Measurements from ENCODE around the gene RPS6KA5.

Gene RPS6KA5

GRCh38 chr14:90886297-90886815 is 174.1 kb downstream of the RPS6KA5 start:
- no peak overlapping the region for H3K4me3 ChIP-seq (ENCODE audit: low read depth in 1 of 2, low read length in 2 of 2)
- H3K4me1 ChIP-seq (ENCODE audit: insufficient read depth, low read length) = no peaks in the 10 kb centered on the region
- no peak overlapping the region for H3K27ac ChIP-seq (ENCODE audit: low read depth, low read length)
- H3K36me3 ChIP-seq (ENCODE audit: insufficient read depth, low read length) = peaks cover 17% of the 10 kb centered on the region
- H3K9ac ChIP-seq (ENCODE audit: low read length) = no peak overlapping the region
- H3K27me3 ChIP-seq (ENCODE audit: control insufficient read depth in 1 of 2, insufficient read depth in 2 of 2, low read length in 2 of 2) = no peaks in the 10 kb centered on the region
- H3K9me3 ChIP-seq (ENCODE audit: low read length) = no peaks in the 10 kb centered on the region

GRCh38 chr14:90883782-90884181 is 176.7 kb downstream of the RPS6KA5 start:
- no peaks in the 10 kb centered on the region for H3K4me1 ChIP-seq (ENCODE audit: insufficient read depth, low read length)
- no peaks in the 10 kb centered on the region for H3K9me3 ChIP-seq (ENCODE audit: low read length)
- H3K27ac ChIP-seq (ENCODE audit: low read depth, low read length) = no peak overlapping the region
- H3K4me3 ChIP-seq (ENCODE audit: low read depth in 1 of 2, low read length in 2 of 2) = peak overlapping the region in 1 of 2 donors; percentile 4
- H3K9ac ChIP-seq (ENCODE audit: low read length) = no peak overlapping the region
- H3K27me3 ChIP-seq (ENCODE audit: control insufficient read depth in 1 of 2, insufficient read depth in 2 of 2, low read length in 2 of 2) = no peaks in the 10 kb centered on the region
- H3K36me3 ChIP-seq (ENCODE audit: insufficient read depth, low read length) = peaks cover 21% of the 10 kb centered on the region

- Histone ChIP-seq H3K4me3 (ENCODE audit: low read depth in 1 of 2, low read length in 2 of 2) (no peak overlapping the region), H3K9me3 (ENCODE audit: low read length) (no peaks in the 10 kb centered on the region), H3K9ac (ENCODE audit: low read length) (no peak overlapping the region), H3K27me3 (ENCODE audit: control insufficient read depth in 1 of 2, insufficient read depth in 2 of 2, low read length in 2 of 2) (no peaks in the 10 kb centered on the region), H3K36me3 (ENCODE audit: insufficient read depth, low read length) (peaks cover 21% of the 10 kb centered on the region), H3K4me1 (ENCODE audit: insufficient read depth, low read length) (no peaks in the 10 kb centered on the region), H3K27ac (ENCODE audit: low read depth, low read length) (no peak overlapping the region)
Observed at GRCh38 chr14:90883197-90883596, 177.2 kb downstream of the RPS6KA5 start.

- Histone ChIP-seq H3K36me3 (ENCODE audit: insufficient read depth, low read length) (peaks cover 23% of the 10 kb centered on the region), H3K9ac (ENCODE audit: low read length) (no peak overlapping the region), H3K27ac (ENCODE audit: low read depth, low read length) (no peak overlapping the region), H3K4me3 (ENCODE audit: low read depth in 1 of 2, low read length in 2 of 2) (no peak overlapping the region), H3K4me1 (ENCODE audit: insufficient read depth, low read length) (no peaks in the 10 kb centered on the region), H3K27me3 (ENCODE audit: control insufficient read depth in 1 of 2, insufficient read depth in 2 of 2, low read length in 2 of 2) (no peaks in the 10 kb centered on the region), H3K9me3 (ENCODE audit: low read length) (no peaks in the 10 kb centered on the region)
Observed at GRCh38 chr14:90880282-90880681, 180.2 kb downstream of the RPS6KA5 start.

- no peaks in the 10 kb centered on the region for H3K9me3 ChIP-seq (ENCODE audit: low read length)
- no peak overlapping the region for H3K4me3 ChIP-seq (ENCODE audit: low read depth in 1 of 2, low read length in 2 of 2)
- H3K27ac ChIP-seq (ENCODE audit: low read depth, low read length) = no peak overlapping the region
- H3K4me1 ChIP-seq (ENCODE audit: insufficient read depth, low read length) = peaks cover 17% of the 10 kb centered on the region
- H3K27me3 ChIP-seq (ENCODE audit: control insufficient read depth in 1 of 2, insufficient read depth in 2 of 2, low read length in 2 of 2) = no peaks in the 10 kb centered on the region
- peaks cover 40% of the 10 kb centered on the region for H3K36me3 ChIP-seq (ENCODE audit: insufficient read depth, low read length)
- no peak overlapping the region for H3K9ac ChIP-seq (ENCODE audit: low read length)
Observed at GRCh38 chr14:90874599-90874998, 185.8 kb downstream of the RPS6KA5 start.

- H3K4me3 ChIP-seq (ENCODE audit: low read depth in 1 of 2, low read length in 2 of 2) = no peak overlapping the region
- no peak overlapping the region for H3K9ac ChIP-seq (ENCODE audit: low read length)
- peak overlapping the region; percentile 73 for H3K27ac ChIP-seq (ENCODE audit: low read depth, low read length)
- no peaks in the 10 kb centered on the region for H3K9me3 ChIP-seq (ENCODE audit: low read length)
- peaks cover 31% of the 10 kb centered on the region for H3K4me1 ChIP-seq (ENCODE audit: insufficient read depth, low read length)
- H3K36me3 ChIP-seq (ENCODE audit: insufficient read depth, low read length) = peaks cover 34% of the 10 kb centered on the region
- no peaks in the 10 kb centered on the region for H3K27me3 ChIP-seq (ENCODE audit: control insufficient read depth in 1 of 2, insufficient read depth in 2 of 2, low read length in 2 of 2)
Observed at GRCh38 chr14:90871605-90872233, 188.7 kb downstream of the RPS6KA5 start.

- no peaks in the 10 kb centered on the region for H3K9me3 ChIP-seq (ENCODE audit: low read length)
- peaks cover 28% of the 10 kb centered on the region for H3K36me3 ChIP-seq (ENCODE audit: insufficient read depth, low read length)
- no peak overlapping the region for H3K27ac ChIP-seq (ENCODE audit: low read depth, low read length)
- H3K27me3 ChIP-seq (ENCODE audit: control insufficient read depth in 1 of 2, insufficient read depth in 2 of 2, low read length in 2 of 2) = no peaks in the 10 kb centered on the region
- H3K4me1 ChIP-seq (ENCODE audit: insufficient read depth, low read length) = peaks cover 33% of the 10 kb centered on the region
- H3K9ac ChIP-seq (ENCODE audit: low read length) = no peak overlapping the region
- no peak overlapping the region for H3K4me3 ChIP-seq (ENCODE audit: low read depth in 1 of 2, low read length in 2 of 2)
Observed at GRCh38 chr14:90870950-90871604, 189.4 kb downstream of the RPS6KA5 start.

- Histone ChIP-seq H3K36me3 (ENCODE audit: insufficient read depth, low read length) (peaks cover under 1% of the 10 kb centered on the region), H3K27ac (ENCODE audit: low read depth, low read length) (no peak overlapping the region), H3K27me3 (ENCODE audit: control insufficient read depth in 1 of 2, insufficient read depth in 2 of 2, low read length in 2 of 2) (no peaks in the 10 kb centered on the region), H3K4me1 (ENCODE audit: insufficient read depth, low read length) (peaks cover 31% of the 10 kb centered on the region), H3K9ac (ENCODE audit: low read length) (no peak overlapping the region), H3K4me3 (ENCODE audit: low read depth in 1 of 2, low read length in 2 of 2) (no peak overlapping the region), H3K9me3 (ENCODE audit: low read length) (no peaks in the 10 kb centered on the region)
Observed at GRCh38 chr14:90867501-90867900, 192.9 kb downstream of the RPS6KA5 start.

- no peak overlapping the region for H3K4me3 ChIP-seq (ENCODE audit: low read depth in 1 of 2, low read length in 2 of 2)
- H3K27me3 ChIP-seq (ENCODE audit: control insufficient read depth in 1 of 2, insufficient read depth in 2 of 2, low read length in 2 of 2) = no peaks in the 10 kb centered on the region
- H3K36me3 ChIP-seq (ENCODE audit: insufficient read depth, low read length) = no peaks in the 10 kb centered on the region
- peaks cover 24% of the 10 kb centered on the region for H3K4me1 ChIP-seq (ENCODE audit: insufficient read depth, low read length)
- H3K9ac ChIP-seq (ENCODE audit: low read length) = no peak overlapping the region
- peak overlapping the region; percentile 19 for H3K27ac ChIP-seq (ENCODE audit: low read depth, low read length)
- no peaks in the 10 kb centered on the region for H3K9me3 ChIP-seq (ENCODE audit: low read length)
Observed at GRCh38 chr14:90866833-90867232, 193.6 kb downstream of the RPS6KA5 start.

GRCh38 chr14:90864741-90865140 is 195.7 kb downstream of the RPS6KA5 start:
- peaks cover 17% of the 10 kb centered on the region for H3K4me1 ChIP-seq (ENCODE audit: insufficient read depth, low read length)
- H3K36me3 ChIP-seq (ENCODE audit: insufficient read depth, low read length) = no peaks in the 10 kb centered on the region
- no peaks in the 10 kb centered on the region for H3K9me3 ChIP-seq (ENCODE audit: low read length)
- H3K4me3 ChIP-seq (ENCODE audit: low read depth in 1 of 2, low read length in 2 of 2) = no peak overlapping the region
- H3K9ac ChIP-seq (ENCODE audit: low read length) = no peak overlapping the region
- H3K27ac ChIP-seq (ENCODE audit: low read depth, low read length) = no peak overlapping the region
- H3K27me3 ChIP-seq (ENCODE audit: control insufficient read depth in 1 of 2, insufficient read depth in 2 of 2, low read length in 2 of 2) = no peaks in the 10 kb centered on the region

GRCh38 chr14:90858511-90858910 is 201.9 kb downstream of the RPS6KA5 start:
- Histone ChIP-seq H3K27me3 (ENCODE audit: control insufficient read depth in 1 of 2, insufficient read depth in 2 of 2, low read length in 2 of 2) (no peaks in the 10 kb centered on the region), H3K4me3 (ENCODE audit: low read depth in 1 of 2, low read length in 2 of 2) (no peak overlapping the region), H3K36me3 (ENCODE audit: insufficient read depth, low read length) (no peaks in the 10 kb centered on the region), H3K9ac (ENCODE audit: low read length) (no peak overlapping the region), H3K4me1 (ENCODE audit: insufficient read depth, low read length) (no peaks in the 10 kb centered on the region), H3K9me3 (ENCODE audit: low read length) (no peaks in the 10 kb centered on the region), H3K27ac (ENCODE audit: low read depth, low read length) (no peak overlapping the region)

GRCh38 chr14:90857866-90858265 is 202.6 kb downstream of the RPS6KA5 start:
- H3K27ac ChIP-seq (ENCODE audit: low read depth, low read length) = no peak overlapping the region
- H3K4me3 ChIP-seq (ENCODE audit: low read depth in 1 of 2, low read length in 2 of 2) = no peak overlapping the region
- no peaks in the 10 kb centered on the region for H3K9me3 ChIP-seq (ENCODE audit: low read length)
- H3K9ac ChIP-seq (ENCODE audit: low read length) = no peak overlapping the region
- no peaks in the 10 kb centered on the region for H3K4me1 ChIP-seq (ENCODE audit: insufficient read depth, low read length)
- no peaks in the 10 kb centered on the region for H3K27me3 ChIP-seq (ENCODE audit: control insufficient read depth in 1 of 2, insufficient read depth in 2 of 2, low read length in 2 of 2)
- no peaks in the 10 kb centered on the region for H3K36me3 ChIP-seq (ENCODE audit: insufficient read depth, low read length)
